Measurements from ENCODE around the gene ULK4.

Gene ULK4

DNA sequence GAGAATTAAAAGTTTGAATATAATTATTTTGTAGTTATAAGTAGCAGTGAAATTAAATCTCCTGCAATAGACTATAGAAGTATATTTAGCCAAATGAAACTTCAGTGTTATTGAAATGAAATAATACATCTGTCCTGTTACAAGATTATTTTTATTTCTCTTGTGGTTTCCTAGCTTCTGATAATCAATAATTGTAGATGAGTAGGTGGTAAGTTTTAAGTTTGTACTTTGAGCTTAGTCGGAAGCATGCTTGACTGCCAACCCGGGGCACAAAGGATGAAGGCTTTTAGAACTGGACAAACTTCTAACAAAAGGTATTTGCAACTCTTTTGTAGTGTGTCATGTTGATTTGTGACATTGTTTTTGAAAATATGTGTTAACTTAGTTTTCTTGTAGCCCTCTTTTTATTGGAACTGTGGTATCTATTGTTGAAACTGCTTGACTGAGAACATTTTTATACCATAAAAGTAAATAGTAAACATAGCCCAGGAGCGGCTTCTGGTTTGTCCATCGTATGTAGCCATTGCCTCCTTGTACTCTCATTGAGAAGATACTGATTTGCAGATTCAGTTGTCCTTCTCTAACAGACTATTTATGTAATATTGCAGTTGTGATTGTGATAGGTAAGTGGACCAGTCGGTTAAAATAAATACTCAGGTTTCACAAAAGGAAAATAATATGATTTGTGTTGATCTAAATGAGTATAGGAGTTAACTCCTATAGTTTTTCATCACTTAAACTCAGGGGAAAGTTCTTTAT lies 759.6 kb downstream of the ULK4 start:
- no peak for DNase-seq (ENCODE audit: extremely low spot score)
- POLR2A ChIA-PET = no interaction called here
- CTCF ChIA-PET = interaction anchor here (0.6 kb wide), 1 partner anchor 44 kb away, joined by 6 read pairs; no protein-coding TSS in a partner anchor
- TF ChIP-seq L3MBTL2 (conservative IDR thresholded peaks at IDR 0.05) (no peak), TARDBP (IDR thresholded peaks at IDR 0.05) (no peak), SUZ12 (IDR thresholded peaks at IDR 0.05) (no peak), HDGF (IDR thresholded peaks at IDR 0.05; ENCODE audit: borderline replicate concordance) (no peak), BHLHE40 (IDR thresholded peaks at IDR 0.05; ENCODE audit: borderline replicate concordance) (no peak), ELF4 (IDR thresholded peaks at IDR 0.05) (no peak), CTBP1 (IDR thresholded peaks at IDR 0.05; ENCODE audit: borderline replicate concordance) (no peak), FOXM1 (IDR thresholded peaks at IDR 0.05; ENCODE audit: borderline replicate concordance) (no peak), NFRKB (IDR thresholded peaks at IDR 0.05) (no peak), FOXK2 (IDR thresholded peaks at IDR 0.05) (no peak)
- TF ChIP-seq, protein P1, sequence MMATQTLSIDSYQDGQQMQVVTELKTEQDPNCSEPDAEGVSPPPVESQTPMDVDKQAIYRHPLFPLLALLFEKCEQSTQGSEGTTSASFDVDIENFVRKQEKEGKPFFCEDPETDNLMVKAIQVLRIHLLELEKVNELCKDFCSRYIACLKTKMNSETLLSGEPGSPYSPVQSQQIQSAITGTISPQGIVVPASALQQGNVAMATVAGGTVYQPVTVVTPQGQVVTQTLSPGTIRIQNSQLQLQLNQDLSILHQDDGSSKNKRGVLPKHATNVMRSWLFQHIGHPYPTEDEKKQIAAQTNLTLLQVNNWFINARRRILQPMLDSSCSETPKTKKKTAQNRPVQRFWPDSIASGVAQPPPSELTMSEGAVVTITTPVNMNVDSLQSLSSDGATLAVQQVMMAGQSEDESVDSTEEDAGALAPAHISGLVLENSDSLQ (IDR thresholded peaks at IDR 0.05) = no peak

DNA sequence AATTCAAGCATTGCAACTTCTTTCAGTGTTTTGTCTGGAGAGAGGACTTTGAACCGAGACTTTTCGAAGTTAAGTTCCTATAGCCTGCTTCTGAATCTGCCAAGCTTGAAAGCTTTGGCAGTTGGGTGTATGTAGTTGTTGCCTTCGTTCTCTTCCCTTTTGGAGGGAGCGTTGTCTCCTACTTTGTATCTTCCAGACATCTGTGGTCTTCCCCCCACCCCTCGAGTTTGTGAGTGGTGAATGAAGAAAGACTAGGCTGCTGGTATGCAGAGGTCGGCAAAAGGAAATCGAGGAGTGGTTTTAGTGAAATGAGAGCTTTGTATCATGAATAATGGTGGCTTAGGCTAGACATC lies 761.3 kb downstream of the ULK4 start:
- CTCF ChIA-PET = no interaction called here
- POLR2A ChIA-PET = interaction anchor here (2.8 to 4.1 kb wide), 2 partner anchors 12 to 41 kb away, joined by 13 to 28 read pairs; no protein-coding TSS in a partner anchor
- TF ChIP-seq FOXM1 (IDR thresholded peaks at IDR 0.05; ENCODE audit: borderline replicate concordance) (no peak), HDGF (IDR thresholded peaks at IDR 0.05; ENCODE audit: borderline replicate concordance) (no peak), ELF4 (IDR thresholded peaks at IDR 0.05) (no peak), ARNT (IDR thresholded peaks at IDR 0.05) (no peak), LEF1 (IDR thresholded peaks at IDR 0.05; ENCODE audit: borderline replicate concordance) (no peak), FOXK2 (IDR thresholded peaks at IDR 0.05) (no peak), ZNF384 (IDR thresholded peaks at IDR 0.05) (no peak), CTBP1 (IDR thresholded peaks at IDR 0.05; ENCODE audit: borderline replicate concordance) (no peak), BHLHE40 (IDR thresholded peaks at IDR 0.05; ENCODE audit: borderline replicate concordance) (no peak), SUZ12 (IDR thresholded peaks at IDR 0.05) (no peak), SP1 (IDR thresholded peaks at IDR 0.05) (no peak), TARDBP (IDR thresholded peaks at IDR 0.05) (no peak)
- TF ChIP-seq, protein P1 (IDR thresholded peaks at IDR 0.05) = no peak
- DNase-seq (ENCODE audit: extremely low spot score) = no peak

DNA sequence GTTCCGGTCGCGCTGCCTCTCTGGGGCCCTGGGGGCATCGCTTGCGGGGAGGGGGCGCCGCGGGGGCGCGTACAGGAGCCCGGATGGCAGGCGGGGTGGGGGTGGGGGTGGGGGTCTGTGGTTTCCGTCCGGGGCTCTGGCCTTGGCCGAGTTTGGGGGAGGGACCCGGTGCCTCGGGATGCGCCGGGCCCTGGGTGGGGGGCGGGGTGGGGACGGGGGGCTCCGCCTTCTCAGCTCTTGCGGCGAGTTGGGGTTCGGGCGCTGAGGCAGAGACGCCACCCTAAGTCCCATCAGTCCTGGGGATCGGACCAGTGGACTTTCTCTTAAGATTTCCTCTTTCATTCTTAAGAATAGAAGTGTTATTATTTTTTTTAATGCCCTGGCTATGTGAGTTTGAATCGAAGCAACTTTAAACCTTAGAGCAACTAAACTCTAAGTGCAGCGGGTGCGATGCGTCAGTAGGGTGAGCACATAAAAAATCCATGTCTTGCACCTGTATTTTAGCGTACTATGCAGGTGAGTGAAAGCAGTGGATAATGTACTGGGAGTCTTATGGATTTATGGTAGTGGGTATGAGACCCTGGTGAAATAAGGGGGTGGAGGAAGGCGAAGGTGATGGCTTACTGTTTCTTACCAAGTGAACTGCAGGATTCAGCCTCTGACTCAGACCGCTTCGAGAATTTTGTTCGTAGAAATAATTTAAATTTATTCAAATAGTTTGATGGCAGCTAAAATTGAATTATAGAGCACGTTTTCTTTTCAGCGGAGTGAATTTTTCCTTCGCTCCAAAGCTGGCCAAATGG lies 761.8 kb downstream of the ULK4 start:
- CTCF ChIA-PET = no interaction called here
- POLR2A ChIA-PET = interaction anchor here (0.8 to 4.1 kb wide), 20 partner anchors 8 to 747 kb away, joined by 3 to 28 read pairs (median 4); no protein-coding TSS in a partner anchor
- peak; percentile 26 for DNase-seq (ENCODE audit: extremely low spot score)
- TF ChIP-seq HDGF (IDR thresholded peaks at IDR 0.05; ENCODE audit: borderline replicate concordance) (no peak), BHLHE40 (IDR thresholded peaks at IDR 0.05; ENCODE audit: borderline replicate concordance) (no peak), ELF4 (IDR thresholded peaks at IDR 0.05) (no peak), SUZ12 (IDR thresholded peaks at IDR 0.05) (no peak), FOXM1 (IDR thresholded peaks at IDR 0.05; ENCODE audit: borderline replicate concordance) (no peak), ARNT (IDR thresholded peaks at IDR 0.05) (no peak), L3MBTL2 (conservative IDR thresholded peaks at IDR 0.05) (no peak), SP1 (IDR thresholded peaks at IDR 0.05) (no peak), CTBP1 (IDR thresholded peaks at IDR 0.05; ENCODE audit: borderline replicate concordance) (no peak), FOXA1 (IDR thresholded peaks at IDR 0.05) (no peak), ZNF384 (IDR thresholded peaks at IDR 0.05) (no peak), TARDBP (IDR thresholded peaks at IDR 0.05) (no peak), FOXK2 (IDR thresholded peaks at IDR 0.05) (no peak), LEF1 (IDR thresholded peaks at IDR 0.05; ENCODE audit: borderline replicate concordance) (no peak), NFRKB (IDR thresholded peaks at IDR 0.05) (no peak)
- TF ChIP-seq, protein P1 (IDR thresholded peaks at IDR 0.05) = no peak

DNA sequence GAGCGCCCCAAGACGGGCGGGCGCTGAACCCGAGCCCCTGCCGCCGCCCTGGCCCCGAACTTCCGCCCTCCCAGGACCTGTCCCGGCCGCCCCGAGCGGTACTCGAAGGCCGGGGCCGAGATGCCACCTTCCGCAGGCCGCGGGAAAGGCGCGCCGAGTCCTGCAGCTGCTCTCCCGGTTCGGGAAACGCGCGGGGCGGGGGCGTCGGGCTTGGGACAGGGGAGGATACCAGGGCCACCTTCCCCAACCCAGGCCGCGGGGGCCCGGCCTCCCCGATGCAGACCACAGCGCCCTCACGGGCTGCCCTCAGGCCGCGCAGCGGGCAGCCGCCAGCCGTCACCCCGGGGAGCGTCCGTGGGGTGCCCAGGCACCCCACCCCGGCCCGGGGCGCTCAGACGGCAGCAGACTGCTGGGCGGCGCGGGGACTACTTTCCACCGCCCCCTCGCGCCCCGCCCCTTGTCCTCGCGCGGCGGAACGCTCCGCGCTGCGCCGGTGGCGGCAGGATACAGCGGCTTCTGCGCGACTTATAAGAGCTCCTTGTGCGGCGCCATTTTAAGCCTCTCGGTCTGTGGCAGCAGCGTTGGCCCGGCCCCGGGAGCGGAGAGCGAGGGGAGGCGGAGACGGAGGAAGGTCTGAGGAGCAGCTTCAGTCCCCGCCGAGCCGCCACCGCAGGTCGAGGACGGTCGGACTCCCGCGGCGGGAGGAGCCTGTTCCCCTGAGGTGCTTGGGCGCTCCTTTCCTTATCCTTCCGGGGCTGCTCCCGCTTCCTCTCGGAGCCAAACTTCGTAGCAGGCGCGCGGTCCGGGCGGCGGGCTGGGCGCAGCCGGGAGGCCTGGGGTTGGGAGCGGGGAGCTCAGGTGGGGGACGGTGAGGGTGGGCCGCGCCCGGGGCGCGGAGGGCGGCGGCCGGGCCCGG lies 762.7 kb downstream of the ULK4 start, which contains the start of gene CTNNB1:
TSS of gene CTNNB1 (plus strand) at position 556 of the 916 bp plus-strand sequence. CDS start 24,564 bp downstream, outside the sequence.
- DNase-seq (ENCODE audit: extremely low spot score) = peak; percentile 69
- ChIA-PET POLR2A (interaction anchor here (0.7 to 4.1 kb wide), 27 partner anchors 9 to 746 kb away, joined by 3 to 28 read pairs (median 4); no protein-coding TSS in a partner anchor), CTCF (no interaction called here)
- peak; percentile 74; the same call in 1 of the 2 replicates for TF ChIP-seq LEF1 (IDR thresholded peaks at IDR 0.05; ENCODE audit: borderline replicate concordance)
- TF ChIP-seq BHLHE40 (IDR thresholded peaks at IDR 0.05; ENCODE audit: borderline replicate concordance) = no peak
- TF ChIP-seq FOXM1 (IDR thresholded peaks at IDR 0.05; ENCODE audit: borderline replicate concordance) = peak; percentile 88
- peak; percentile 70; the same call in 1 of the 2 replicates for TF ChIP-seq CTBP1 (IDR thresholded peaks at IDR 0.05; ENCODE audit: borderline replicate concordance)
- TF ChIP-seq NFRKB (IDR thresholded peaks at IDR 0.05) = peak; percentile 90
- TF ChIP-seq SP1 (IDR thresholded peaks at IDR 0.05) = 0 out of 2 replicates have a peak, but pooled peaks have one; percentile 42
- TF ChIP-seq HDGF (IDR thresholded peaks at IDR 0.05; ENCODE audit: borderline replicate concordance) = no peak
- TF ChIP-seq ARNT (IDR thresholded peaks at IDR 0.05) = peak; percentile 60; the same call in 1 of the 2 replicates
- no peak for TF ChIP-seq FOXA1 (IDR thresholded peaks at IDR 0.05)
- peak; percentile 88 for TF ChIP-seq ELF4 (IDR thresholded peaks at IDR 0.05)
